Stimulated activated CD8-positive, alpha-beta memory T cell treated with anti-CD3 and anti-CD28 coated beads, Interleukin-15, amount 100 ng/mL, for 48 hours (primary cell): ENCODE data around the gene F12.

Experiments
- DNase-seq, 2 donors: peaks; one replicate each; pipeline ENCODE4 v3.0.0-alpha.2; 2020; ENCODE audit warnings: low read depth in 2 of 2

Gene F12

DNA sequence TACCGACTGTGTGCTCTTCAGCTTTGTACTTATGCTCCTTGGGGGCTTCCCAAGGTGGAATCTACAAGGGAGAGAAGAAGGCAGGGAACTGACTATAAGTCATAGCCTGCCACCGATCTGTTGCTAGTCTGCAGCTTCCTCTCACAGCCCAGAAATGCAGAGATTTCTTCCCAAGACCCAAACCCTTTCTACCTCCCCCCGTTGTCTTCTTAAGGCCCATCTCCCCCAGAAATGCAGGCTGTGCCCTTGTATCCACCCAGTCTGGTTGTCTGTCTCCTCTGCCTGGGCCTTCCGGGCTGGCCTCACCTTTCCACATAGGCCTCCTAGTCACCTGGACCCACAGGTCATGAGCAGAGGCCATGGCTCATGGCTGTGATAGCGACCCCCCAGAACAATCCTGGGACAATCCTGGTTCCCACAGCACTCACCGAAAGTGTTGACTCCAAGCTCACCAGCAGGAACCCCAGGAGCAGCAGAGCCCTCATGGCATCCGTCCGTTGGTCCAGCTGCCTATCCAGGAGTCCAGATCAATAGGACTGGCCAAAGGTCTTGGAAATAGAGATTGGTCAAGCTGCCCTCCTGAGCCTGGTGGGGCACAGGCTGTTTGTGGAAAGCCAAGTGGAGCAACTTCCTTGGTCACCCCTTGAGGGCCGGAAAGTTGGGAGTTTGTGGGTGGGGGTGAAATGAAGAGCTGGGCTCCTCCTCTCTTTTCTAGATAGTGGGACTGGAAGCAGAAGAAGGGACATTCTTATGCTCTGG, at the start of gene F12:
F12 (minus strand) TSS at position 522 of the 759 bp plus-strand sequence; CDS start at position 485, 37 bp downstream.
- DNase-seq = no peak

- DNase-seq = no peak
These were observed 49.6 kb upstream of the F12 start for GRCh38 chr5:177458912-177459350.

- DNase-seq = no peak
These were observed 48.7 kb upstream of the F12 start for GRCh38 chr5:177457852-177458681.

GRCh38 chr5:177456976-177457851, 47.9 kb upstream of the F12 start:
- DNase-seq = peak; percentile 64 to 69

- no peak for DNase-seq
These were observed 47.2 kb upstream of the F12 start for GRCh38 chr5:177456591-177456964.

DNA sequence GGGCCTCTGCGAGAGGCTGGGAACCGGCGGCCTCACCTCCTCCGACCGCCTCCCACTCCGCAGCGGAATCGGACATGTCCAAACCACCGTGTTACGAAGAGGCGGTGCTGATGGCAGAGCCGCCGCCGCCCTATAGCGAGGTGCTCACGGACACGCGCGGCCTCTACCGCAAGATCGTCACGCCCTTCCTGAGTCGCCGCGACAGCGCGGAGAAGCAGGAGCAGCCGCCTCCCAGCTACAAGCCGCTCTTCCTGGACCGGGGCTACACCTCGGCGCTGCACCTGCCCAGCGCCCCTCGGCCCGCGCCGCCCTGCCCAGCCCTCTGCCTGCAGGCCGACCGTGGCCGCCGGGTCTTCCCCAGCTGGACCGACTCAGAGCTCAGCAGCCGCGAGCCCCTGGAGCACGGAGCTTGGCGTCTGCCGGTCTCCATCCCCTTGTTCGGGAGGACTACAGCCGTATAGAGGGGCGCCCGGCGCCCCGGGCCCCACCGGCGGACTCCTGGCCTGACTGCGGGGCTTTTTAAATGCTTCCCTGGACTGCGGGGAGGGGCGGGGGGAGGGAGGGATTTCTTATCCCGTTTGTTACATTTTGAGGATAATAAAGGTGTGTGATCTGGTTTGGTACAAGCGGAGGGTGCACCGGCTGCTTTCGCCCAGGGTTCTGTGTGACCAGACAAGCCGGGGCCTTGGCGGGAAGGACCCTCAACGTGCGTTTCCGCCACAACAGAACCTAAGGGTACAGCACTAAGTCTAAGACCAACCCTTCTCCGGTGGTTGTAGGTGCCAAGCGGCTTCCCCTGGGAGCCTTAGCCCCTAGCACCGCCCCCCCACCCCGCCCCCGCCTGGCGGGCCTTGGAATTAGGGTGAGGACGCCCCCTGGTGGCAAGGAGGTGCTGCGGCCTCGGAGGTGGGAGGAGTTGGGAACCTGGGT, 46.6 kb upstream of the F12 start:
- DNase-seq = peak; percentile 91 to 92

- DNase-seq = peak; percentile 89 to 90
These were observed 45.8 kb upstream of the F12 start for GRCh38 chr5:177455036-177455660.

- peak; percentile 91 to 93 for DNase-seq
These were observed 45.2 kb upstream of the F12 start for GRCh38 chr5:177454397-177455035.

DNA sequence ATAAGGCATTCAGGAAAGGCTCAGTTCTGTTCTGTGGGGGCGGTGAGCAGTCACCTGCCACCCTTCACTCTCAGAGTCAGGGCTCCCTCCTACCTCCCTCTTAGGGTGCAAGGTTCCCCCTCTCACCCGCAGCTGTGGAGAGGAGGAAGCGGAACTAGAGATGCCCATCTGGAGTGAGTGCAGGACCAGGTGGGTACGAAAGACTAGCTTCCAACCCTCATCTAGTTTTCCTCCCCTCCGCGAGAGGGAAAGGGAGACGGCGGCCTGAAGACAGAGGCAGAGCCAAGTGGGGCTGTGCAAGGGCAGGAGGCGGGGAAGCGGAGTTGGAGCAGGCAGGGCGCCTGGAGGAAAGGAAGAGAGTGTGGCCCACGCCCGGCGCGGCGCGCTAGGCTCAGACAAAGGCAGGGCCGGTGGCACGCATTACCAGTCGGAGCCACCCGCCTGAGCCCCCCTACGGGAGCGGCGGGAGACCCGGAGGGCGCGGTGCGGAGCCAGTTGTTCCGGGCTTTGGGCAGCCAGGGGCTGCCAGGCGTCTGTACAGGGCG, 44.6 kb upstream of the F12 start:
- no peak for DNase-seq

DNA sequence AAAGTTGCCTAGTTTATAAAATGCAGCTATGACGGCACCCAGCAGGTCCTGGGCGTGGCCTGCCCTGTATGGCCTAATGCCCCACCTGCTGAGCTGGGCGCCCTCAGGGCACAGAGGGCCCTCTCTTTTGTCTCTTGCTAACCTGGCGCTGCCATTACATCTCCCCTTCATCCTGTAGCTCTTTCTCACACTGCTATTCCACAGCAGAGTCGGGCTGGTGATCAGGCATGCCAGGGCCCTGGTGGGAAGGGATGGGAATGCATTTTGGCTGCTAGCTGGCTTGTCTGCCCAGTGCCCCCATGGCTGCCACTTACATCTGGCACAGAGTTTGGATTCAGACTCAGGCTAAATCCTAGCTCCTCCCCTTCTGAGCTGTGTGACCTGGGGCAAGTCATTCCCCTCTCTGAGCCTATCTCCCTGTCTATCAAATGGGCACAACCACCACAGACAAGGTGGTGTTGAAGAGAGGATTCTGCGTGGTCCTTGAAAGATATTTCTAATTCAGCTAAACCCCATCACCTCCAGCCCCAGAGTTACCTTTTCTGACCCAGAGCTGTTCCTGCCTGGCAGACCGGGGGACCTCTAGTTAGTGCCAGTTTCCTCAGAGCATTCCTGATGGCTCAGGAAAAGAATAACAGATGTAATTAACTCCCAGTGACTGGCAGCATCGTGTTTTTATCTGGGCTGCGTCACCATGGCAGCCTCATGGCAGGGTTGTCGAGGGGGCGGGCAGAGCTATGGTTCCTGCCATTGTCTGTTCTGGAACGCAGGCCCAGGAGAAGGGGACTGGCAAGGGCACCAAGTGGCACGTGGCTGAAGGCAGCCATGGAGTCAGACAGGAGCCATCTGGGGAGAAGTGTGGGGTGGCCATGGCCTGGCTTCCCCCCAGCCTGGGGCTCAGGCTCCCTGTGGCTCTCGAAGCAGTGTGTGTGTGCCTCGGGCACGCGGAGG, 43.6 kb upstream of the F12 start:
- no peak for DNase-seq

GRCh38 chr5:177450667-177451424, 41.5 kb upstream of the F12 start:
- no peak for DNase-seq

DNA sequence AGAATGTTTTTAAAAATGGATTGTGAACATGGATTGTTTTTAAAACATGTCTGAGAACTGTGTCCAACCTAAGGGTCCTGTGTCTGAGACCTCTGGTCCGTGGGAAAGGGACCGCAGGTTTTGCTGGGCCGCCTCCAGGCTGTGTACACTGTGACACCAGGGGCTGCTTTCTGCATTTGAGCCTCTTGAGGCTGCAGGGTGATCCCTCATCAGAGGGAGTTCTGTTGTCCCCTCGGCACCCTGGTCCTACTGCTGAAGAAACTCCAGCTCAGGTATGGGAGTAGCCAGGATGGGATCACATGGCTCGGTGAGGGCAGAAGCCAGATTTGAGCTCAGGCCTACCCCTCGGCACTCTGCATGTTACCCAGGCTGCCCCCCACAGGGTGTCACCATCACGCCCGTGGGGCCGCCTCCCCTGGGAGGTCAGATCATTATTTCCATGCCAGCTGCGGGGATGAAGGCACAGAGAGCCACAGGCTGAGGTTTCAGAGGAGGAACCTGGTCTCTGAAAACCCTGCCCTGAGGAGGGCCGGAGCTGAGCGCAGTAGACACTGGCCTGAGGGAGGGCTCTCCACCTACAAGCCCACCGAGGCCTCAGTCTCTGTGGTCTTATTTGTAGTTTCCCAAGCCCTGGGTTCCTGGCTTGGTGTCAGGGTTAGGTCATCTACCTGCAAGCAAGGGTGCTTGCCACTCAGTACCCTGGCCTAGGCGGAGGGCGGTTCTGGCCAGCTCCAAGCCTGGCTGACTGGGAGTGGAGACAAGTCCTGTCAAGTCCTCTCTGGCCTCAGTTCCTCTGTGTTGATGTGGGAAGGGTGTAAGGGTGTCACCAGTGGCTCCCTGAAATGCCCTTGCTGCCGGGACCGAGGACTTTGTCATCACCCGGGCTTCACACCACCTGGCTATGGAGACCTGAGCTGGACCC, 40.0 kb upstream of the F12 start:
- DNase-seq = no peak

- no peak for DNase-seq
These were observed 39.0 kb upstream of the F12 start for GRCh38 chr5:177448244-177448950.

DNA sequence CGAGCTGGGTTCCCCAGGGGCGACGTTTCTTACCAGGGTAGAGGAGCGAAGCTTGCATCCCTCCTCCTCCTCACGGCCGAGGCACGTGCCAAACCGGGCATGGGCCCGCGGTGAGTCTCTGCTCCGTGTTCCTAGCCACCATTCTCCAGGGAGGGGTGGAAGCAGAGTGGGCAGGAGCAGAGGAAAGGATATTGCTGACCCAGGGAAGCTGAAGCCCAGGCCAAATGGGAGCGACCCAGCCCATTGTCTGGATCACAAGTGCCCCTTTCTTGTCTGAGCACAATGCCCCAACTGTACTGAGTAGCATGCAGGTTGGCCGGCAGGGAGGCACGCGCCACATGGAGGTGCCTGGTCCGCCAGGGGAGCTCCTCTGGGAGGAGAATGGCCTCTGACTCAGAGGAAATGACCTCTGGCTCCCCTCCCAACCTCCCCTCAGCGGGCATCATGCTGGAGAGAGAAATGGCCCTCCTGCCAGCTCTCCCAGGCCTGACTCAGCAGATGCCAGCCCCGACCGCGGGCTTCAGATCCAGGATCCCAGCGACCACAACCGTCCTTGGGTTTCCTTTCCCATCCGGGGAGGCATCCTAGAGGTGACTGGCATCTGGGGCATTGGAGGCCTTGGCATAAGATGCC, 38.4 kb upstream of the F12 start:
- DNase-seq = no peak

GRCh38 chr5:177447066-177447610, 37.8 kb upstream of the F12 start:
- DNase-seq = peak; percentile 54 to 56
